Mammary epithelial cell (primary cell): ENCODE data around the gene TIPIN.

ENCODE experiments used
- CTCF ChIP-seq, 2 donors: IDR thresholded peaks in 1 of 2; conservative IDR thresholded peaks in 1 of 2; 2 replicates each; pipeline ENCODE4 v1.5.1; 2011 to 2012; ENCODE audit warnings: inconsistent platforms in 2 of 2, low read length in 2 of 2, mild to moderate bottlenecking in 2 of 2, control low read depth in 1 of 2, low read depth in 1 of 2; ENCODE audit not compliant: insufficient read depth in 1 of 2; ENCODE audit errors: extremely low read depth in 1 of 2
- EZH2 ChIP-seq: IDR thresholded peaks from 2 replicates; pipeline ENCODE4 v1.6.1; 2012; ENCODE audit warnings: low read length, inconsistent platforms, borderline replicate concordance

- TF ChIP-seq CTCF (conservative IDR thresholded peaks at IDR 0.05 in 1 of 2, IDR thresholded peaks at IDR 0.05 in 1 of 2; ENCODE audit: extremely low read depth in 1 of 2, insufficient read depth in 1 of 2, low read depth in 1 of 2, low read length in 2 of 2) = no peak
- no peak for TF ChIP-seq EZH2
Observed at GRCh38 chr15:66388576-66388975, 32.1 kb upstream of the TIPIN start.
